Inflammatory macrophage treated with lipopolysaccharide for 1 hour (primary cell): Measurements from ENCODE around the gene HES7.
"Not testable (repeated sequence)": the region's sequence is repeated elsewhere in the genome, so short reads cannot be mapped to it uniquely, and the experiment has no call there.

Experiments used
- DNase-seq, 2 donors: peaks; one replicate each; pipeline ENCODE4 v3.0.0-alpha.2; 2020 to 2022

Gene HES7

GRCh38 chr17:8123695-8124349 lies at the start of gene HES7:
Gene HES7 (minus strand): TSS chr17:8124106. CDS start chr17:8124084, 22 bp downstream.
- no peak for DNase-seq

GRCh38 chr17:8173056-8173870 lies 49.4 kb upstream of the HES7 start:
- DNase-seq: peak; percentile 96 to 98

GRCh38 chr17:8170186-8170585 lies 46.3 kb upstream of the HES7 start:
- DNase-seq: not testable (repeated sequence)

GRCh38 chr17:8167526-8167925 lies 43.6 kb upstream of the HES7 start:
- no peak for DNase-seq

GRCh38 chr17:8166731-8167130 lies 42.8 kb upstream of the HES7 start:
- no peak for DNase-seq

- no peak for DNase-seq
Measured at GRCh38 chr17:8164815-8165131, 40.9 kb upstream of the HES7 start.

- DNase-seq: peak; percentile 59 to 70
Measured at GRCh38 chr17:8163978-8164814, 40.3 kb upstream of the HES7 start.

- DNase-seq: no peak
Measured at GRCh38 chr17:8162997-8163977, 39.4 kb upstream of the HES7 start.

- peak; percentile 57 to 79 for DNase-seq
Measured at GRCh38 chr17:8162233-8162996, 38.5 kb upstream of the HES7 start, which contains the start of gene VAMP2. Gene VAMP2 (minus strand): TSS chr17:8162948. CDS start chr17:8162879, 69 bp downstream.

GRCh38 chr17:8161289-8162232 lies 37.7 kb upstream of the HES7 start:
- DNase-seq: no peak

- DNase-seq: no peak
Measured at GRCh38 chr17:8160741-8161221, 36.9 kb upstream of the HES7 start.

GRCh38 chr17:8160224-8160577 lies 36.3 kb upstream of the HES7 start:
- no peak for DNase-seq

- DNase-seq: no peak
Measured at GRCh38 chr17:8159459-8160223, 35.7 kb upstream of the HES7 start.

GRCh38 chr17:8159032-8159400 lies 35.1 kb upstream of the HES7 start:
- DNase-seq: no peak

- DNase-seq: peak; percentile 87 to 100
Measured at GRCh38 chr17:8158267-8159031, 34.5 kb upstream of the HES7 start.

GRCh38 chr17:8156246-8156992 lies 32.5 kb upstream of the HES7 start:
- DNase-seq: peak; percentile 99 to 100

GRCh38 chr17:8155996-8156245 lies 32.0 kb upstream of the HES7 start:
- DNase-seq: no peak
